PC-9 (cell line): ENCODE measurements around the gene SND1. TPM values are rescaled to one million over a fixed set of nuclear protein-coding genes. Genes with fewer than 3 reads are reported as not detected.

Experiments
- BruUV-seq: library from RNA; stranded (reverse); fragments of 400-500 nt; replicated peaks from 2 replicates; lab custom pipeline; 2021; lab: Mats Ljungman, UMichigan
- CTCF ChIA-PET: fragments of 300-600 bp; sonication (Branson Sonifier 250); formaldehyde crosslinking; loops from one replicate; lab custom pipeline; 2022; ENCODE audit warnings: antibody characterized with exemption; lab: Charles Lee
- POLR2A ChIA-PET: fragments of 300-600 bp; sonication (Branson Sonifier 250); formaldehyde crosslinking; loops from one replicate; lab custom pipeline; 2022; ENCODE audit warnings: antibody characterized with exemption; ENCODE audit not compliant: unreplicated experiment; lab: Charles Lee
- DNase-seq, 2 experiments: peaks; one replicate each; pipeline versions ENCODE4 v3.0.0 to v3.0.0-alpha.2; 2015 to 2022; ENCODE audit warnings: mixed read lengths in 1 of 2
- H2AFZ ChIP-seq: fragments of 200-600 bp; sonication (generic); 2 replicates; pipeline ENCODE4 v1.8.1; 2017; ENCODE audit warnings: antibody characterized with exemption
- H3F3A ChIP-seq: fragments of 200-600 bp; sonication (generic); 2 replicates; pipeline ENCODE4 v1.8.1; 2017; ENCODE audit warnings: antibody characterized with exemption, mild to moderate bottlenecking, low read depth; ENCODE audit not compliant: insufficient read depth
- H3K27ac ChIP-seq: fragments of 200-600 bp; sonication (generic); 2 replicates; pipeline ENCODE4 v1.6.1; 2016; ENCODE audit warnings: mixed run types
- H3K27me3 ChIP-seq: fragments of 200-600 bp; sonication (generic); 2 replicates; pipeline ENCODE4 v1.6.1; 2016; ENCODE audit warnings: low read depth, mixed run types; ENCODE audit not compliant: insufficient read depth
- H3K36me3 ChIP-seq: fragments of 200-600 bp; sonication (generic); 2 replicates; pipeline ENCODE4 v1.6.1; 2016; ENCODE audit warnings: low read depth, mixed run types
- H3K4me1 ChIP-seq: fragments of 200-600 bp; sonication (generic); replicated peaks from 2 replicates; pipeline ENCODE4 v1.6.1; 2016; ENCODE audit warnings: mixed run types; ENCODE audit not compliant: insufficient read depth
- H3K4me2 ChIP-seq: fragments of 200-600 bp; sonication (generic); 2 replicates; pipeline ENCODE4 v1.6.1; 2017; ENCODE audit warnings: mixed run types
- H3K4me3 ChIP-seq: fragments of 200-600 bp; sonication (generic); 2 replicates; pipeline ENCODE4 v1.6.1; 2016; ENCODE audit warnings: mixed run types
- H3K79me2 ChIP-seq: fragments of 200-600 bp; sonication (generic); 2 replicates; pipeline ENCODE4 v1.6.1; 2017; ENCODE audit warnings: low read depth, mixed run types
- H3K9me2 ChIP-seq: fragments of 200-600 bp; sonication (generic); 2 replicates; pipeline ENCODE4 v1.8.1; 2017; ENCODE audit warnings: mild to moderate bottlenecking; ENCODE audit not compliant: insufficient read depth
- H3K9me3 ChIP-seq: fragments of 200-600 bp; sonication (generic); 2 replicates; pipeline ENCODE4 v1.8.1; 2016; ENCODE audit warnings: low read depth; ENCODE audit not compliant: insufficient read depth
- H4K20me1 ChIP-seq: fragments of 200-600 bp; sonication (generic); 2 replicates; pipeline ENCODE4 v1.8.1; 2017; ENCODE audit not compliant: insufficient read depth
- CTCF ChIP-seq: fragments of 200-600 bp; sonication (generic); conservative IDR thresholded peaks from 2 replicates; pipeline ENCODE4 v1.6.1; 2017; ENCODE audit warnings: mixed run types, antibody characterized with exemption, mild to moderate bottlenecking, moderate library complexity
- EZH2 ChIP-seq: fragments of 200-600 bp; sonication (generic); IDR thresholded peaks from 2 replicates; pipeline ENCODE4 v1.8.0; 2017; ENCODE audit warnings: antibody characterized with exemption, low read depth
- intact Hi-C: fragments of 100-400 bp; cut with micrococcal nuclease; formaldehyde crosslinking; loops from one replicate; pipeline ENCODE4 v1.10.0; 2022; ENCODE audit not compliant: unreplicated experiment
- total RNA-seq: library from RNA; stranded (reverse); gene quantifications from 2 replicates; pipeline ENCODE4 v1.2.3, GENCODE V29; 2021

Gene SND1
- total RNA-seq, 1 experiment from 2014 or later: 273 TPM

DNA sequence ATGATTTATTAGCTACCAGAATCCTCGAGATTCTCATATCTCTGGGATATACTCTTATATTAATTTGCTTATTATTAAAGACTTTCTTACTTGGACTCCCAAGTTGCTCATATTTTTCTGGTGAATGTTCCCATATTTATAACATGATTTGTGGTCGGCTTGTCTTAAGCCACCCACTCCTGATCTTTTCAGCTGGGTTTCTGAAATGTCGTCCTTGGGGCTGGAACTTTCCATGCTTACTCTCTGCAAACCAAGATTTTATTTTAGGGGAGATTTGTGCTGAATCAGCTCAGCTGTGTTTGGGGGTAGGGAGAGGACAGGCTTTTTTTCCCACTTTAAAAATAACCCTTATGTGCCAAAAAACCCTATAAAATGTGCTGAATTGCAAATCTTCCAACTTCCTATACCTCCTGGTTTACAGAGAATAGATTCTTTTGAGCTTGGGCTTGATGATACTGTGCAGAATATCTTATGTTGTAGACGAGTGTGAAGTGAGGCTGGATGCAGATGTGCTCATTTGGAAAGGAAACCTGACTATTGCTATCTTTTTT lies 162.1 kb downstream of the SND1 start:
- ChIA-PET CTCF (no interaction called here), POLR2A (no interaction called here)
- DNase-seq: no peak
- H3K4me3 ChIP-seq: no peak overlapping the region
- H3K9me3 ChIP-seq: no peaks in the 10 kb centered on the region
- peaks cover 82% of the 10 kb centered on the region for H3K79me2 ChIP-seq
- no peaks in the 10 kb centered on the region for H3K4me1 ChIP-seq
- intact Hi-C loops: no loop called here
- peaks cover 54% of the 10 kb centered on the region for H4K20me1 ChIP-seq
- no peak overlapping the region for H3K4me2 ChIP-seq
- H3K27ac ChIP-seq: no peak overlapping the region
- no TSS peak for BruUV-seq
- H2AFZ ChIP-seq: no peak overlapping the region
- H3K27me3 ChIP-seq: no peaks in the 10 kb centered on the region
- H3K36me3 ChIP-seq: peaks cover 9% of the 10 kb centered on the region; the same call in 1 of the 2 replicates
- TF ChIP-seq EZH2 (no peak), CTCF (no peak)
- no peaks in the 10 kb centered on the region for H3K9me2 ChIP-seq
- H3F3A ChIP-seq: no peaks in the 10 kb centered on the region; the same call in 1 of the 2 replicates

DNA sequence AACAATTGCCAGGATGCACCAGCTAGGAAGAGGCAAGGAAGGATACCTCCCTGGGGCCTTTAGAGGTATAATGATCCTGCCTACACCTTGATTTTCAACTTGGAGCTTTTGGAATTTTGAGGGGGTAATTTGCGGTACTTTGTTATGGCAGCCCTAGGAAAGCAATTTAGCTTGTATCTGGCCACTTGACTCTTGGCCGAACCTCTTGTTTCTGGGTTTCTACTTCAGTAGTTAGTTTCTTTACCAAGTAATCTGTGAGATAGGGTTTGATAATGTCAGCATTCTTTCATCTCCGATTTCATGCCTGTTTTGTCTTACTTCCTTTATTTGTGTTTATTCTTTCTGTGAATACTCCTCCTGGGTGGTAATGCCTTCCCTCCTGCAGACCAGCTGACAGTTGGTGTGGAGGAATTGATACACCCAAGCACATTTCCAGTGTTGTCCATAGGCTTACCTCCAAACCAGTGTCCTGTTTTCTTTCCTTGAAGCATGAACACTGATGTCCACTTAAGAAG lies 163.7 kb downstream of the SND1 start:
- no peak overlapping the region for H2AFZ ChIP-seq
- H3K27ac ChIP-seq: no peak overlapping the region
- no peak for DNase-seq
- intact Hi-C loops: no loop called here
- POLR2A ChIA-PET: no interaction called here
- H3K4me1 ChIP-seq: no peaks in the 10 kb centered on the region
- H3K27me3 ChIP-seq: no peaks in the 10 kb centered on the region
- H3F3A ChIP-seq: no peaks in the 10 kb centered on the region; the same call in 1 of the 2 replicates
- no peaks in the 10 kb centered on the region for H3K9me2 ChIP-seq
- no peaks in the 10 kb centered on the region for H3K9me3 ChIP-seq
- H4K20me1 ChIP-seq: peaks cover 42% of the 10 kb centered on the region
- TF ChIP-seq EZH2 (no peak), CTCF (no peak)
- no TSS peak for BruUV-seq
- no peak overlapping the region for H3K4me3 ChIP-seq
- H3K36me3 ChIP-seq: peaks cover 9% of the 10 kb centered on the region; the same call in 1 of the 2 replicates
- H3K79me2 ChIP-seq: peaks cover 85% of the 10 kb centered on the region
- CTCF ChIA-PET: no interaction called here
- no peak overlapping the region for H3K4me2 ChIP-seq

DNA sequence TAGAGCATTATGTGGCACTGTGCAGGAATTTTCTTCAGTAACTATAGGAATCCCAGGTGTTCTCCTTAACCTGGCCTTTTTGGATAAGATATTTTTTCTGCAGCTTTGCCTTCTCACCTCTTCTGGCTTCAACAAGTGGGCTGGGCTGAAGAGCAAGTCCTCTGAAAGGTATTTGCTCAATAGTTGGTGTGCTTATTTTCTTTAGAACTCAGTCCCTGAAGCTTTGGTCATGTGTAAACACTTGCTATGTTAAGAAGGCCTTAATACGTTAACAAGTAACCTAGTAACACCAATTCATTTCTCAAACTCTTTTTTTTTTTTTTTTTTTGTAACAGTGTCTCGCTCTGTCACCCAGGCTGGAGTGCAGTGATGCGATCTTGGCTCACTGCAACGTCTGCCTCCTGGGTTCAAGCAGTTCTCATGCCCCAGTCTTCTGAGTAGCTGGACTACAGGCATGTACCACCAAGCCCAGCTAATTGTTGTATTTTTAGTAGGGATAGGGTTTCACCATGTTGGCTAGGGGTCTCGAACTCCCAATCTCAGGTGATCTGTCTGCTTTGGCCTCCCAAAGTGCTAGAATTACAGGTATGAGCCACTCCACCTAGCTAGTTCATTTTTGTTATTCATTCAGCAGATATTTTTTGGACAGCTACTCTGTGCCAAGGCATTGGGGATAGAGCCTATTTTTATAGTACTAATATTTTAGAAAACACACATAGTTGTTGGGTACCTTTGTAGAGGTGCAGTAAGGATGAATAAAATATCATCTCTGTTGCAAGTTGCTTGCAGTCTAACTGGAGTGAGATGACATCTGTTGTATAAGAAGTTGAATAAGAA lies 164.6 kb downstream of the SND1 start:
- no peaks in the 10 kb centered on the region; the same call in 1 of the 2 replicates for H3F3A ChIP-seq
- no TSS peak for BruUV-seq
- no peak overlapping the region for H3K4me3 ChIP-seq
- peaks cover 9% of the 10 kb centered on the region; the same call in 1 of the 2 replicates for H3K36me3 ChIP-seq
- intact Hi-C loops: no loop called here
- H3K4me2 ChIP-seq: no peak overlapping the region
- H4K20me1 ChIP-seq: peaks cover 38% of the 10 kb centered on the region
- no peak for DNase-seq
- H3K9me2 ChIP-seq: no peaks in the 10 kb centered on the region
- TF ChIP-seq CTCF (no peak), EZH2 (no peak)
- ChIA-PET POLR2A (no interaction called here), CTCF (interaction anchor here (0.6 kb wide), 1 partner anchor 52 kb away, joined by 6 read pairs; no protein-coding TSS in a partner anchor)
- H3K4me1 ChIP-seq: no peaks in the 10 kb centered on the region; the same call in 1 of the 2 replicates
- no peaks in the 10 kb centered on the region for H3K9me3 ChIP-seq
- peaks cover 83% of the 10 kb centered on the region for H3K79me2 ChIP-seq
- H3K27me3 ChIP-seq: no peaks in the 10 kb centered on the region
- no peak overlapping the region for H2AFZ ChIP-seq
- H3K27ac ChIP-seq: no peak overlapping the region
